ENCODE data around the gene PABPN1L. TPM values are rescaled to one million over a fixed set of nuclear protein-coding genes. Genes with fewer than 3 reads are reported as not detected.

The PABPN1L gene
- total and polyA plus RNA-seq, 2 of the 8 experiments (the other 6 are each of a cell fraction or from before 2014, with no cell fraction given), result not detected

DNA sequence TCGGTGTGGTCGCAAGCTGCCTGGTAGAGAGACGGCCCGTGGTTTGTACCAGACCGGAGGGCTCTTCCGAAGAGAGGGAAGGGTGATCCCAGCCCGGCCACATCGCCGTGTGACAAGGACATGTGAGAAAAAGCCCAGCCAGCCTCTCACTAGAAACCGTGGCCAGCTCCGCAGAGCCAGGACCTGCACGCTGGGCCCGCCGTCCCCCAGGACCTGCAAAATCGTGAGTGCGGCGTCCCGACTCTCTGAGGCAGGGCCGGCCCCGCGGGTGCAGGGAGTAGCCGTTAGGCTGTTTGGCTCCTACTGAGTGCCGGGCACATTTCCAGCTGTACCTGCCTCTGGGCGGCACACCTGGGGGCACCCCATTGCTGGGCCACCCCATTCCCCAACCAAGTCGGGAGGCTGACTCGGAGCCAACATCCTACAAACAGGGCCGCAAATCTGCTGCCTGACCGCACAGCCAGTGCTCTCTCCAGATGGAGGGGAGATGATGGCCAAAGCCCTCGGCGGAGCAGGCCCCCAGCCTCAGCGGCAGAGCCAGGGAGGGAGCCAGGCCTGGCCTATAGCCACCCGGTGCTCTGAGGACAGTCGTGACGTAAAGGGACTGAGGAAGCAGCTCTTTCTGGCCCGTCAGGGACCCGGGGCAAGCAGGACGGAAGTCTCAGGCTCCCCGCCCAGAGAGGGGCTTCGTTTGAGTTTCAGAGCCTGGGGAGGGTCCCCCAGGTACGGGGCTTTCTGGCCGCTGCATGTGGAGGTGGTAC, 33.6 kb upstream of the PABPN1L start:
- Histone ChIP-seq H3K79me2 (ENCODE audit: control insufficient read depth in 1 of 2, insufficient read depth in 2 of 2, low read length in 2 of 2) (no peaks in the 10 kb centered on the region), H3K79me1 (ENCODE audit: low read depth, low read length) (no peaks in the 10 kb centered on the region), H2BK12ac (ENCODE audit: low read depth, low read length) (no peak overlapping the region), H3K23me2 (ENCODE audit: low read depth, low read length) (no peaks in the 10 kb centered on the region), H3K4ac (replicated peaks; ENCODE audit: insufficient read length, low read depth, low read length) (no peak overlapping the region), H3K18ac (ENCODE audit: extremely low read depth, low read length) (no peak overlapping the region), H3K14ac (ENCODE audit: insufficient read length) (no peak overlapping the region), H2BK15ac (ENCODE audit: low read length) (no peak overlapping the region), H2AK5ac (ENCODE audit: low read depth, low read length) (no peak overlapping the region), H4K20me1 (replicated peaks in 1 of 2; ENCODE audit: control insufficient read depth in 1 of 2, insufficient read depth in 2 of 2, low read length in 2 of 2) (no peaks in the 10 kb centered on the region), H4K8ac (ENCODE audit: extremely low read depth, insufficient read depth, low read length) (peak overlapping the region; percentile 11), H3K56ac (replicated peaks; ENCODE audit: insufficient read length, low read depth, low read length) (no peak overlapping the region), H2AFZ (ENCODE audit: low read length) (no peak overlapping the region), H3K4me1 (replicated peaks in 1 of 4; ENCODE audit: control insufficient read depth in 3 of 4, insufficient read depth in 4 of 4, low read length in 3 of 4) (peaks cover 0 to 5% (median under 1%) of the 10 kb centered on the region in 4 experiments; a peak in 2 of 7 replicates), H3K9me3 (ENCODE audit: insufficient read depth in 2 of 2, low read depth in 1 of 2, low read length in 1 of 2) (no peaks in the 10 kb centered on the region), H2BK5ac (ENCODE audit: low read depth, low read length) (no peak overlapping the region), H3K23ac (ENCODE audit: insufficient read length) (no peak overlapping the region), H3K4me2 (ENCODE audit: insufficient read depth in 1 of 2, low read depth in 2 of 2, low read length in 2 of 2) (no peak overlapping the region), H3K27ac (ENCODE audit: low read depth, low read length) (no peak overlapping the region), H2BK20ac (ENCODE audit: low read length) (no peak overlapping the region), H3K27me3 (replicated peaks in 1 of 4; ENCODE audit: control insufficient read depth in 3 of 4, extremely low read depth in 1 of 4, insufficient read depth in 3 of 4, low read length in 3 of 4) (no peaks in the 10 kb centered on the region), H3K4me3 (ENCODE audit: extremely low read depth in 1 of 4, insufficient read depth in 2 of 4, low read depth in 3 of 4, low read length in 4 of 4) (no peak overlapping the region), H3K36me3 (ENCODE audit: control insufficient read depth in 2 of 4, insufficient read depth in 4 of 4, low read length in 3 of 4) (no peaks in the 10 kb centered on the region), H2BK120ac (replicated peaks; ENCODE audit: low read depth, low read length) (no peak overlapping the region), H4K5ac (ENCODE audit: insufficient read length, low read depth, low read length) (no peak overlapping the region), H3K9ac (replicated peaks in 1 of 4; ENCODE audit: extremely low read depth in 1 of 4, low read depth in 3 of 4, low read length in 3 of 4) (no peak overlapping the region), H4K91ac (replicated peaks; ENCODE audit: insufficient read length, low read length) (no peak overlapping the region)
- ChIA-PET POLR2A (ENCODE audit: partially characterized antibody) (interaction anchor here (3.0 kb wide), 1 partner anchor 8 kb away, joined by 8 read pairs; no protein-coding TSS in a partner anchor), CTCF (ENCODE audit: partially characterized antibody) (interaction anchor here (0.9 to 1.1 kb wide), 2 partner anchors 12 to 125 kb away, joined by 3 read pairs; no protein-coding TSS in a partner anchor)
- FAIRE-seq (no peak), DNase-seq (ENCODE audit: low read depth in 1 of 2, low spot score in 2 of 2) (no peak)
- WGBS, 2 experiments (ENCODE audit: extremely low coverage in 1 of 2, insufficient coverage in 1 of 2, insufficient read length in 1 of 2, insufficient replicate concordance in 2 of 2, low coverage in 1 of 2, low lambda C conversion rate in 2 of 2, missing lambda C conversion rate in 1 of 2), result 86% methylated on average over 32 of the region's 41 CpGs; no CpG with 5 or more reads in 1 of the 2 experiments
- TF ChIP-seq SIX5 (IDR thresholded peaks at IDR 0.05; ENCODE audit: low read depth, low read length) (no peak), RXRA (IDR thresholded peaks at IDR 0.05; ENCODE audit: insufficient read depth, low read depth, low read length) (no peak), RNF2 (IDR thresholded peaks at IDR 0.05; ENCODE audit: borderline replicate concordance, low read depth, low read length, missing control alignments, poor library complexity, severe bottlenecking) (no peak), GABPA (IDR thresholded peaks at IDR 0.05; ENCODE audit: borderline replicate concordance, insufficient read depth, low read length) (no peak), BCL11A (IDR thresholded peaks at IDR 0.05; ENCODE audit: low read depth in 2 of 2, low read length in 2 of 2) (no peak), SIN3A (conservative IDR thresholded peaks at IDR 0.05 in 1 of 2, IDR thresholded peaks at IDR 0.05 in 1 of 2; ENCODE audit: low read depth in 1 of 2, low read length in 2 of 2) (no peak), SP2 (IDR thresholded peaks at IDR 0.05; ENCODE audit: low read length) (no peak), CBX8 (IDR thresholded peaks at IDR 0.05; ENCODE audit: borderline replicate concordance, low read depth, low read length) (no peak), MAFK (IDR thresholded peaks at IDR 0.05; ENCODE audit: low read depth, low read length) (no peak), NANOG (IDR thresholded peaks at IDR 0.05; ENCODE audit: insufficient read depth, low read depth, low read length, poor library complexity, severe bottlenecking) (no peak), TBP (IDR thresholded peaks at IDR 0.05; ENCODE audit: low read depth, low read length) (no peak), TCF12 (IDR thresholded peaks at IDR 0.05; ENCODE audit: low read depth, low read length) (no peak)

Measured in H1 (cell line).